Activated naive CD4-positive, alpha-beta T cell treated with anti-CD3 and anti-CD28 coated beads for 36 hours (primary cell): ENCODE data around the gene S100A6. TPM values are rescaled to one million over a fixed set of nuclear protein-coding genes. Genes with fewer than 3 reads are reported as not detected.
A peak's percentile ranks its signal among the peaks of the same experiment; 100 is the strongest.

Experiments
- CTCF ChIA-PET: fragments of 350-600 bp; sonication (Branson Sonifier 250); formaldehyde crosslinking; loops from one replicate; lab custom pipeline; 2021; ENCODE audit warnings: antibody characterized with exemption; lab: Charles Lee
- DNase-seq: peaks from one replicate; pipeline ENCODE4 v3.0.0-alpha.2; 2020
- H3K27ac Mint-ChIP-seq: one replicate; pipeline ENCODE4 v1.8.0; 2021; ENCODE audit warnings: mild to moderate bottlenecking, mixed read lengths
- H3K27me3 Mint-ChIP-seq: one replicate; pipeline ENCODE4 v1.8.0; 2021; ENCODE audit warnings: low read depth, mixed read lengths
- H3K36me3 Mint-ChIP-seq: one replicate; pipeline ENCODE4 v1.8.0; 2021; ENCODE audit warnings: low read depth, mixed read lengths
- H3K4me1 Mint-ChIP-seq: one replicate; pipeline ENCODE4 v1.8.0; 2021; ENCODE audit warnings: low read depth, mixed read lengths
- H3K4me3 Mint-ChIP-seq: one replicate; pipeline ENCODE4 v1.8.0; 2021; ENCODE audit warnings: mild to moderate bottlenecking, moderate library complexity, mixed read lengths
- H3K9me3 Mint-ChIP-seq: one replicate; pipeline ENCODE4 v1.8.0; 2021; ENCODE audit warnings: mixed read lengths
- intact Hi-C: fragments of 100-400 bp; cut with micrococcal nuclease; formaldehyde crosslinking; loops from one replicate; pipeline ENCODE4 v1.15.1; 2023
- total RNA-seq, 2 experiments: library from RNA; stranded (reverse); gene quantifications; one replicate each; pipeline ENCODE4 v1.2.3, GENCODE V29; 2021

The S100A6 gene
- total RNA-seq, 2 experiments from 2014 or later = 200 to 204 TPM

DNA sequence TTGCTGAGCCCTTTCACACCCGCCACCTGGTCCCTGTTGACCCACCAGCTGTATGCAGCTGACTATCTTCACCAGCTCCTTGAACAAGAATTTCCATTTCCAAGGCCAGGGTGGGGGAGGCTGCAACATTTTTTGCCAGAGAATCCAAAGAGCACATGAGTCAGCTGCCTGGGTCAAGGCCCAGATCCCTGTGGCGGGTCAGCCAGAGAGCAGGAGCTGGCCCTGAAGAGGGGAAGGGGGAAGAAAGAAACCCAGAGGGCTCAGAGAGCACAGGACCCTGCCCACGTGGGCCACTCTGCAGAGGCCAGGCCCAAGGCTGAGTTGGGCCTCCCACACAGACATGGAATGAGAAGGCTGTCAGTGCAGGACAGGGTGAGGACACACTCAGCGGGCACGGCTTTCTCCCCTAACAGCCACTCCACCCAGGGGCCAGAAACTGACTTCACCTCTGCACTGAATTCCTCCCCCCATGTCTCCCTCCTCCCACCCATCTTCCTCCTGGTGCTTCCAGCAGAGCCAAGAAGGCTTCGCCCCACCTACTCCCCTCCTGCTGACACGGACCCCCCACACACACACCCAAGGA, 28.9 kb downstream of the S100A6 start:
- Mint-ChIP-seq H3K36me3 (no peaks in the 10 kb centered on the region), H3K4me1 (peaks cover 8% of the 10 kb centered on the region), H3K27me3 (no peaks in the 10 kb centered on the region), H3K9me3 (no peaks in the 10 kb centered on the region), H3K4me3 (no peak overlapping the region), H3K27ac (no peak overlapping the region)
- CTCF ChIA-PET = interaction anchor here (1.3 to 7.2 kb wide), 2 partner anchors 12 to 64 kb away, joined by 3 to 153 read pairs; no protein-coding TSS in a partner anchor
- intact Hi-C loops = no loop called here
- no peak for DNase-seq

DNA sequence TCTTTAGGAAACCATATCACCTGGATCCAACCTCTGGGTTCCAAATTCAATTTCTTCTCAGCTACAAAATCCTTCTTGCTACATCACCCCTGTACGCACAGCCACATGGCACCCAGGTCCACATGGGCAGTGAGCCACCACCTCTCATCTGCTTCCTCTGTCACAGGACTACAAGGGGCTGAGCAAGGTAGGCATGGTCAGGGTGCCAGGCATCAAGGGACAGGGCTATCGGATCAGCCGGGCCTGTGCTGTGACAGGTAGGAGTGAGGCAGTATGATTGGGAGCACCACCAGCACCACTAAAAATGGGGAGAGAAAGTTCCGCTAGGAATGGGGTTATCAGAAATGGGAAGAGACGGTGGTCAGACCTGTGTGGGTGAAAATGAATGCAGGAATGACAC, 29.4 kb downstream of the S100A6 start:
- Mint-ChIP-seq H3K36me3 (no peaks in the 10 kb centered on the region), H3K4me3 (no peak overlapping the region), H3K27me3 (no peaks in the 10 kb centered on the region), H3K27ac (no peak overlapping the region), H3K9me3 (no peaks in the 10 kb centered on the region), H3K4me1 (peaks cover 6% of the 10 kb centered on the region)
- DNase-seq = no peak
- intact Hi-C loops = no loop called here
- CTCF ChIA-PET = interaction anchor here (1.3 to 7.2 kb wide), 2 partner anchors 12 to 64 kb away, joined by 3 to 153 read pairs; no protein-coding TSS in a partner anchor

GRCh38 chr1:153505576-153505975, 30.2 kb downstream of the S100A6 start:
- CTCF ChIA-PET = interaction anchor here (1.3 to 1.9 kb wide), 2 partner anchors 10 to 11 kb away, joined by 3 to 11 read pairs; no protein-coding TSS in a partner anchor
- H3K27ac Mint-ChIP-seq = no peak overlapping the region
- H3K36me3 Mint-ChIP-seq = no peaks in the 10 kb centered on the region
- H3K4me1 Mint-ChIP-seq = no peaks in the 10 kb centered on the region
- intact Hi-C loops = no loop called here
- H3K27me3 Mint-ChIP-seq = no peaks in the 10 kb centered on the region
- no peaks in the 10 kb centered on the region for H3K9me3 Mint-ChIP-seq
- H3K4me3 Mint-ChIP-seq = no peak overlapping the region
- no peak for DNase-seq

DNA sequence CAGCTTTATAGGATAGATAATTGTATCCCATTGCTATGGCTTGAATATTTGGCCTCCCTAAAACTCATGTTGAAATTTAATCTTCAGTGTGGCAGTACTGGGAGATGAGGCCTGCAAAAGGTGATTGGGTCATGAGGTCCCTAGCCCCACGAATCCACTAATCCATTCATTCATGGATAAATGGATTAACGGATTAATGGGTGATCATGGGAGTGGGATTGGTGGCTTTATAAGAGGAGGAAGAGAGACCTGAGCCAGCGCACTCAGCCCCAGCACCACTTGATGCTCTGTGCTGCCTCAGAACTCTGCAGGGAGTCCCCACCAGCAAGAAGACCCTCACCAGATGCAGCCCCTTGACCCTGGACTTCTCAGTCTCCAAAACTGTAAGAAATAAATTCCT, 32.0 kb downstream of the S100A6 start:
- Mint-ChIP-seq H3K27me3 (peaks cover 7% of the 10 kb centered on the region), H3K9me3 (no peaks in the 10 kb centered on the region), H3K27ac (no peak overlapping the region), H3K4me3 (no peak overlapping the region), H3K36me3 (no peaks in the 10 kb centered on the region), H3K4me1 (no peaks in the 10 kb centered on the region)
- DNase-seq = no peak
- CTCF ChIA-PET = interaction anchor here (1.9 kb wide), 1 partner anchor 9 kb away, joined by 11 read pairs; no protein-coding TSS in a partner anchor
- intact Hi-C loops = no loop called here

- intact Hi-C loops = no loop called here
- no peak overlapping the region for H3K27ac Mint-ChIP-seq
- H3K9me3 Mint-ChIP-seq = no peaks in the 10 kb centered on the region
- no peak overlapping the region for H3K4me3 Mint-ChIP-seq
- CTCF ChIA-PET = interaction anchor here (0.6 to 2.6 kb wide), 5 partner anchors 33 to 263 kb away, joined by 3 to 20 read pairs (median 4); no protein-coding TSS in a partner anchor
- H3K36me3 Mint-ChIP-seq = no peaks in the 10 kb centered on the region
- DNase-seq = no peak
- H3K27me3 Mint-ChIP-seq = peaks cover 14% of the 10 kb centered on the region
- H3K4me1 Mint-ChIP-seq = no peaks in the 10 kb centered on the region
These were observed 37.0 kb downstream of the S100A6 start for GRCh38 chr1:153498746-153499145.

GRCh38 chr1:153495536-153495935, 40.3 kb downstream of the S100A6 start:
- Mint-ChIP-seq H3K9me3 (no peaks in the 10 kb centered on the region), H3K4me3 (no peak overlapping the region), H3K4me1 (no peaks in the 10 kb centered on the region), H3K27me3 (peaks cover 14% of the 10 kb centered on the region), H3K27ac (no peak overlapping the region), H3K36me3 (no peaks in the 10 kb centered on the region)
- CTCF ChIA-PET = interaction anchor here (0.6 to 5.2 kb wide), 31 partner anchors 9 to 570 kb away, joined by 3 to 127 read pairs (median 5); partner anchors contain the start of genes PGLYRP4 and S100A9
- no peak for DNase-seq
- intact Hi-C loops = loop anchor here (1.0 kb wide), 2 partner anchors 30 to 143 kb away; no protein-coding TSS in a partner anchor

DNA sequence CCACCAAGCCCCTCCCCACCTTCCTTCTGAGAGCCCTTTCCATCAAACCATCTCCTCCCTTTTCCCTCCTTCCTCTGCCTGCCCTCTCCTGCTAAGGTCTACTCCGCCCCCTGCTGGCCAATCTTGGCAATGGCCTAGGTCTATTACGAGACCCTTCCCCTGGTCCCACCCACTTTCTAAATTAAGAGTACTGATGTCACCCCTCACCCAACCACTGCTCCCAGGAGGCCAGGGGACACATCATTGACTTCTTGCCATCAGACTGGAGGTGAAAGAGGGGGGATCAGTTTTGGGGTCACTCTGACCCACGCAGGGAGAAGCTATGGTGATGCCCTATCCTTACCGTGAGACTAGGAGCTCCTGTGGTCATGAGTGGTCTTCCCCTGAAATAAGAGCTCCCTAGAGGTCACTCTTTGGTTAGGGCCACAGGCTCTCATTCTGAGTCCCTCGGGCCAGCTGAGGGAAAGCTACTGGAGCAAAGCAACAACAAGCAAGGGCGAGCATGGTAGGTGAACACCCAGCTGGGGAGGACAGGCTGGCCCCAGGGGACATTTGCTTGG, 40.7 kb downstream of the S100A6 start:
- intact Hi-C loops = loop anchor here (1.0 kb wide), 2 partner anchors 30 to 143 kb away; no protein-coding TSS in a partner anchor

DNA sequence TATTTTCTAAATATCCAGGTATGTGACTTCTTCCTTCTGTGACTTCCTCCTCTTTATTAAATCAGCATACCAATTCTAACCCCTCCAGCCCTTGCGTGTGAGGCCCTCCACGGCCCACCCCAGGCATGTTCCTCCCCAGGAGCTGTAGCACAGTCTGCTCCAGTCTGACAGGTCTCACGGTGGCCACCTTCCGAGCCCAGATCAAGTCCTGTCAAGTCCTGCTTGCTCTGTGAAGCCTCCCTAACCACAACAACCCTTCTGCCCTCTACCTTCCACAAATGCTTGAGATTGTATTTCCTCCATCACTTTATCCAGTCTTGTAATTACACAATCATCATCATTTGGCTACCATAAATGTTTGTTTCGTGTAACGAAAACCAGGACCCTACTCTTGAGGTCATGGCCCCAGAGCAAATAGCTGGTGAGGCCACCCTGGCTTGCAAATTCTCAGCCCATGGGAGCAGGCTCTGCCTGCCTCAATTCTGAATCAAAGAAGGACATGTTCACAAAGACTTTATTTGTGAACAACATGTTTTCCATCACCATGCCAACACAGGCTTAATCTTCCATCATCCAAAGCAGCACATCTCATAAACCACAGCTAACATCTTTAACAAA, 42.3 kb downstream of the S100A6 start:
- CTCF ChIA-PET = interaction anchor here (1.0 to 5.2 kb wide), 13 partner anchors 9 to 147 kb away, joined by 3 to 127 read pairs (median 7); partner anchors contain the start of genes PGLYRP4, S100A4 and S100A9
- no peak for DNase-seq
- Mint-ChIP-seq H3K36me3 (no peaks in the 10 kb centered on the region), H3K4me3 (no peak overlapping the region), H3K27me3 (peaks cover 6% of the 10 kb centered on the region), H3K9me3 (no peaks in the 10 kb centered on the region), H3K27ac (peak overlapping the region; percentile 22), H3K4me1 (no peaks in the 10 kb centered on the region)
- intact Hi-C loops = no loop called here

More for the DNA sequence above, 40.7 kb downstream of the S100A6 start:
- CTCF ChIA-PET = interaction anchor here (0.6 to 5.2 kb wide), 35 partner anchors 9 to 569 kb away, joined by 3 to 127 read pairs (median 4); partner anchors contain the start of genes PGLYRP4, S100A4 and S100A9
- Mint-ChIP-seq H3K4me1 (no peaks in the 10 kb centered on the region), H3K9me3 (no peaks in the 10 kb centered on the region), H3K27me3 (peaks cover 14% of the 10 kb centered on the region), H3K36me3 (no peaks in the 10 kb centered on the region), H3K4me3 (no peak overlapping the region), H3K27ac (no peak overlapping the region)
- peak; percentile 89 for DNase-seq

DNA sequence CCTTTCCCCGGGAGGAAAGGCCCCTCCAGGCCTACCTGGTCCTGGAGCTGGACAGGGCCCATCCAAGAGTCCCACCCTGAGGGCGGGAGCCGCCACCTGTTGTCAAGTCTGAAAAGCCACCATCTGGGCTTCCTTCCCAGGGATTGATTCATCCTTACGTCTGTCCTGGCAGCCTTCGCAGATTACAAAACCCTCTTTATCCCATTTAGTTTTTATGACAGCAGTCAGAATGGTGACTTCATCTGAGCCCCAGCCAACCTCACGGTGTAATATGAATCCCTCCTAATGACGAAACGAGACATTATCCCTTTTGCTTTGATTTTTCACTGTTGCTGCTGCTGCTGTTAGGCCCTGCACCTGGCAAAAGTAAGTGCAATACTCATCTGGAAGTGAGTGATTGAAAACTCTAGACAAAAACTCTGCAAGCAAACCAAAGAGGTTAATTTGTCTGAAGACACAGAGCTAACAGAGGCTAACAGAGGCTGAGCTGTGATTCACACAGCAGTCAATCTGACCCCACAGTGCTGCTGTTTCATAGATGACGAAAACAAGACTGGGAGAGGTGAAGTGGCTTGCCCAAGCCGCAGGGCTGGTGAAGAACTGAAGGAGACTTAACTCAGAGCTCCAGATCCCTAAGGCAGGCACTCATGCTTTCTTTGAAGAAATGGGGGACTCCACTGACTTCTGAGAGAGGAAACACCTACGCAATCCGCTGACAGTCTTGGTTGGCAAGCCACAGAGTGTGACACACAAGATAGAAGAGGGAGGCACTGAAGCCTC, 45.3 kb downstream of the S100A6 start:
- Mint-ChIP-seq H3K27ac (no peak overlapping the region), H3K36me3 (no peaks in the 10 kb centered on the region), H3K4me3 (no peak overlapping the region), H3K27me3 (peaks cover 5% of the 10 kb centered on the region), H3K4me1 (no peaks in the 10 kb centered on the region), H3K9me3 (no peaks in the 10 kb centered on the region)
- intact Hi-C loops = no loop called here
- CTCF ChIA-PET = interaction anchor here (1.0 to 1.6 kb wide), 2 partner anchors 20 kb away, joined by 3 read pairs; no protein-coding TSS in a partner anchor
- no peak for DNase-seq

DNA sequence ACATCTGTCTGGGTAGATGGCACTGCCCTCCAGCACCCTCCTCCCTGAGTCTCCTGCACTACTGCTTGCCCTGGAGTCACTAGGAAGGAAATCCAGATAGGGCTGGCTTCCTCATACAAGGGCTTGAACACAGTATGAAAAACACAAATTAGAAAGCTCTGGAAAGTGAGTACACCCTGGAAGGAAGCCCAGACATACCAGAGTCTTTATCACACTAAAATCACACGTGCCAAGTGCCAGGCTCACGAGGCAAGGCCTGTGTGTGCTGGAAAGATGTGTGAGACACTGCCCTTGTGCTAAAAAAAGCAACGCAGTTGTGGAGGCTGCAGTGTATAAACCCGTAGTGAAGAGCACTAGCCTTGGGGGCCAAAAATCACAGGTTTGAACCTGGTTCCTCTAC, 47.1 kb downstream of the S100A6 start:
- intact Hi-C loops = no loop called here
- no peak overlapping the region for H3K4me3 Mint-ChIP-seq
- H3K27ac Mint-ChIP-seq = no peak overlapping the region
- no peak for DNase-seq
- CTCF ChIA-PET = interaction anchor here (0.6 to 1.3 kb wide), 3 partner anchors 10 to 177 kb away, joined by 4 to 5 read pairs (median 5); no protein-coding TSS in a partner anchor
- no peaks in the 10 kb centered on the region for H3K9me3 Mint-ChIP-seq
- H3K4me1 Mint-ChIP-seq = no peaks in the 10 kb centered on the region
- peaks cover 6% of the 10 kb centered on the region for H3K27me3 Mint-ChIP-seq
- H3K36me3 Mint-ChIP-seq = no peaks in the 10 kb centered on the region

GRCh38 chr1:153487707-153488106, 48.1 kb downstream of the S100A6 start:
- DNase-seq = no peak
- H3K27me3 Mint-ChIP-seq = peaks cover 8% of the 10 kb centered on the region
- no peaks in the 10 kb centered on the region for H3K36me3 Mint-ChIP-seq
- H3K9me3 Mint-ChIP-seq = no peaks in the 10 kb centered on the region
- H3K27ac Mint-ChIP-seq = no peak overlapping the region
- CTCF ChIA-PET = interaction anchor here (0.9 to 1.3 kb wide), 2 partner anchors 9 to 22 kb away, joined by 4 to 5 read pairs; no protein-coding TSS in a partner anchor
- intact Hi-C loops = no loop called here
- H3K4me3 Mint-ChIP-seq = no peak overlapping the region
- H3K4me1 Mint-ChIP-seq = no peaks in the 10 kb centered on the region
